DMS 273 (cell line): Measurements from ENCODE around the gene BCO1.

ENCODE experiments used
- DNase-seq: peaks from one replicate; lab custom pipeline; 2025; ENCODE audit not compliant: unreplicated experiment; lab: John Stamatoyannopoulos, UW

BCO1 gene

DNA sequence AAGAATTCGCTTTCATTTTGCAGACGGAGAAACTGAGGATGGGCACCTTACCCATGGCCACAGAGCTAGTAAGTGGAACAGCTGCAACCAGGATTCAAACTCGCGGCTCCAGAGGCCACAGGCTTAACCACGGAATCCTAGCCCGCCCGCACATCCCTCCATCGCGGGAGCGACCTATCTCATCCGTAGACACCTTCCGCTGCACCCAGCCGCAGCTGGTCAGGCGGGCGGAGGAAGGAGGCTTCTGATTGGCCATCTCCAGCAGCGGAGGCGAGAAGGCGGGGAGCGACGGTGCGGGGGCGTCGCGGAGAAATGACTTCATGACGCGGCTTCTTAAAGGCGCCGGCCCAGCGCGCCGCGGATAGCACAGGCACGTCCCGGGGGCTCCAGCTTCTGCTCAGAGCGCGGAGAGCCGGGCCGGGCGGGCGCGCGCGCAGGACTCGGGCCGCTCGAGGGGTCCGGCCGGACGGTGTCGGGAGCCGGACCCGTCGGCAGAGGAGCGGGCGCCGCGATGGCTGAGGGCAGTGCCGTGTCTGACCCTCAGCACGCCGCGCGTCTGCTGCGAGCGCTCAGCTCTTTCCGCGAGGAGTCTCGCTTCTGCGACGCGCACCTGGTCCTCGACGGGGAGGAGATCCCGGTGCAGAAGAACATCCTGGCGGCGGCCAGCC is 76.2 kb downstream of the BCO1 start, which contains the start of gene GAN:
TSS of gene GAN (plus strand) at position 360 of the 668 bp plus-strand sequence. CDS start at position 512, 152 bp downstream.
- DNase-seq: peak; percentile 99

- DNase-seq: peak; percentile 67
Observed at GRCh38 chr16:81315271-81316175, 77.0 kb downstream of the BCO1 start.

DNA sequence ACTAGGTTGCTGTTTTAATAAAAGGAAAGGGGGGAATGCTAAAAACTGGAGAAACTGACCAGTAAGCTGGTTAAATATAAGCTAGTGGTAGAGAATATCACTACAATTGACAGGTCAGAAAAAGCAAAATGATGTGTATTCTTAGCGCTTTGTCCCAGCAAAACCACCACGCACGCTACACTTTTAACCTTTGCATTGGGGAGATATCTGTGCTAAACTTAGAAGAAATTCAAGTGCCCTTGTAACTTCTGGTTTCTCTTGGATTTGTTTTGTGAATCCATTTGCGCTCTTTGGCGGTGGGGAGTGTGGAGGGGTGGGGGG is 77.6 kb downstream of the BCO1 start:
- DNase-seq: no peak

GRCh38 chr16:81318711-81319110 is 80.2 kb downstream of the BCO1 start:
- peak; percentile 4 for DNase-seq

GRCh38 chr16:81319221-81319912 is 80.9 kb downstream of the BCO1 start:
- DNase-seq: no peak

GRCh38 chr16:81321039-81321438 is 82.5 kb downstream of the BCO1 start:
- DNase-seq: no peak

GRCh38 chr16:81321536-81321935 is 83.0 kb downstream of the BCO1 start:
- DNase-seq: no peak

DNA sequence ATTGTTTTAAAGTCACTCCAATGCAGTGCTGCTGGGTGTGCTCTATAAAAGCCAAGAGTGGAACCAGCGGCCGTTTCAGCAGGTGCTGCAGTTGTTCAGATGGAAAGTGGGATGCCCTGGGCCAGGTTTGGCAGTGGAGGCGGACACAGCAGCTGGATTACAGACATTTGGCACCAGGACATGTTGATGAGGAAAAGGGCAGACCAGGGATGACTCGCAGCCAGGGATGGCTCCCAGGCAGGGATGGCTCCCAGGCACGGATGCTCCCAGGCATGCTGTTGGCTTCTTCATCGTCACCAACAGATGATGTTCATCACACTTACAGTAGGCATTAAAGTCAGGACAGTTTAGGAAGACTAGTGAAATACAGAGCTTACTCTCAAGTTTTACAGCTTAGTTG is 86.3 kb downstream of the BCO1 start:
- no peak for DNase-seq

- no peak for DNase-seq
Observed at GRCh38 chr16:81327011-81327410, 88.5 kb downstream of the BCO1 start.

GRCh38 chr16:81327447-81328196 is 89.1 kb downstream of the BCO1 start:
- no peak for DNase-seq

- DNase-seq: no peak
Observed at GRCh38 chr16:81329947-81330346, 91.5 kb downstream of the BCO1 start.

DNA sequence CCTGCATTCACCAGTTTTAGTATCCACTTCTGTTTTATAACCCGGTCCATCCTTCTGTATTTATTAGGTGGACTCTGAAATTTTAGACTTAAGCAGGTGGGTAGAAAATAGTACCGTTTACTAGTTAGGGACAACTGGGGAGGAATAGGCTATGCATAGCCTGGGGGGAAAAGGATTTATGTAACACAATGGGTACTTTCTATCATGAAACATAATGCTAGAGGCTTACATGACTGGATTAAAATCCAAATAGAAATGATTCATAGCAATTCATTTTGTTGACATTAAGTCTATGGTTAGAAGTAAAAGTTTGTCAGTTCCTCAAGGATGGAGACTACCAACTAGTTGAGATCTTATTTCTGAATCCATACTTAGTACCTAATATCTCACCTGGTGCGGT is 94.9 kb downstream of the BCO1 start:
- no peak for DNase-seq

DNA sequence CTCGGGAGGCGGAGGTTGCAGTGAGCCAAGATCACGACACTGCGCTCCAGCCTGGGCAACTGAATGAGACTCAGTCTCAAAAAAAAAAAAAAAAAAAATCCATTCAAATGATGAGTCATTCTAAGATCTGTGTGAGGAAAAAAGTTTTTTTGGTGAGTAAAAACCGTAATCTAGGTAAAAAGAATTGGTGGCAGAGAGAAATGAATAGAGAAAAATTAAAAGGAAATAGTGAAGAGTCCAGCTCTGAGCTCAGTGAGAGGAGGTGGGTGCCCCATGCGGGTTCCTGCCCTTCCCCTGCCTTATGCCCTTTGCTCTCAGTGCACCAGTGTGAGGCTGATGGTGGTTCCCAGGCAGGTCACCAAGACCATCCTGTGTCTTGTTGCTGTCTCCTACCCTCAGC is 97.2 kb downstream of the BCO1 start:
- DNase-seq: no peak

- no peak for DNase-seq
Observed at GRCh38 chr16:81337097-81337496, 98.6 kb downstream of the BCO1 start.
